HG03571 (cell line): ENCODE results near the gene ANKRD39.

Experiments
- ATAC-seq: cut with Tn5 transposase; IDR thresholded peaks from one replicate; pipeline ENCODE4 v1.9.1; 2021; ENCODE audit not compliant: unreplicated experiment

Gene ANKRD39

GRCh38 chr2:96888072-96889011 is 30.5 kb upstream of the ANKRD39 start:
- no peak for ATAC-seq

DNA sequence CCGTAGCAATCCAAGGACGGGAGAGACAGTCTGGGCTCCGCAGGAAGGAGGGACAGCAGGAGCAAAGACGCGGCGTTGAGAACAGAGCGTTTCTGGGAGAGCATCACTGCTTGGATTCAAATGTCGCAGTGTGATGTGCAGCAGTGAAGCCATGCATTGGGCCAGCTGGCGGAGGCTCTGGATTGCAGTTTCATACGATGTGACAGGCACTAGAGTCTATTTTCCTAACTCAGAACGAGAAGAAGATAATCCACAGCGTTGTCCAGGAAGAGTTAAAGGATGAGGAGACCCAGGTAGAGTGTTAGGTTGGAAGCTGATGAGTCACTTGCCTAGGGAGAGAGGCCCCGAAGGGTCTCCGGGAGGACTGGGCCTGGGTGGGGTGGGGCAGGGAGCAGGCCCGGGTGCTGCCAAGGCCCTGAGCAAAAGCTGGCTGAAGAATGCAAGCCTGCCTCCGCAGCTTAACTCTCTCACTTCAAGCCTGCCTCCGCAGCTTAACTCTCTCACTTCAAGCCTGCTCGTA is 29.7 kb upstream of the ANKRD39 start:
- no peak for ATAC-seq

DNA sequence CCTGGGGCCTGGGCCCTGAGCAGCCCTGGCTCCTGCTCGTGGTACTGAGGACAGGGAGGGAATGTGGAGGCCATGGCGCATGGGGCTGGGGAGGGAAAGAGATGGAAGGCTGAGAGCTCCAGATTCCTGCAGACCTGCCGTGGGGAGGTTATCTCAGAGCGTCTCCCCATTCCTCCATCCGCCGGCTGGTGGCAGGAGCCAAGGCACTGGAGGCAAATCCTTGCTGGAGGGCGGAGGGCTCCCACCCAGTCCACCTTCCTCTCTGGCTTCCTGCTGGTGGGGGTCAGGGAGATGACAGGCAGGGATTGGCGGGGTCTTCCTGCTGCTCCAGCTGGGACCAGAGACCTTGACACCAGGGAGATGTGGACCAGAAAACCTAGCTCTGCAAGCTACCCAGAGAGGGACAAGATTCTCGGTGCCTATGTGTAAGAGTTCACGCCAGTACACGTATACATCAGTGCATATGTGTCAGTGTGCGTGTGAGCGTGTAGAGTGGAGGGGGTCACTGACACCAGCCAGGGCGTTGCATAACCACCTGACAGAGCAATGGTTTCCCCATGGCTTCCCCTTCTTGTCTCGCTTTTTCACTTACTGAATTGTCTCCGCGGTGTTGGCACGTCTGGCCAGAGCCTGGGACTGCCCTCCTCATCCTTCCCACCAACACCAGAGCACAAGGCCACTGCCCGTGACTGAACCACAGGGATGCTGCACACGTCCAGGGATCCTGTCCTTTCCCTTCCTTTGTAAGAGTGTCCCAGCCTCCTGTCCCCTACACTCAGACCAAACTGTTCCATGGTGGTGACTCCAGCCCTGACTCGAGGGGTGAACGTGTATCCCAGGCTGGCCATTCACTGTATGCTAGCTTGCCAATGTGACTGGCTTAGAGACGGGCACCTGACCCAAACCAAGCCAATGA is 27.9 kb upstream of the ANKRD39 start:
- ATAC-seq: no peak

DNA sequence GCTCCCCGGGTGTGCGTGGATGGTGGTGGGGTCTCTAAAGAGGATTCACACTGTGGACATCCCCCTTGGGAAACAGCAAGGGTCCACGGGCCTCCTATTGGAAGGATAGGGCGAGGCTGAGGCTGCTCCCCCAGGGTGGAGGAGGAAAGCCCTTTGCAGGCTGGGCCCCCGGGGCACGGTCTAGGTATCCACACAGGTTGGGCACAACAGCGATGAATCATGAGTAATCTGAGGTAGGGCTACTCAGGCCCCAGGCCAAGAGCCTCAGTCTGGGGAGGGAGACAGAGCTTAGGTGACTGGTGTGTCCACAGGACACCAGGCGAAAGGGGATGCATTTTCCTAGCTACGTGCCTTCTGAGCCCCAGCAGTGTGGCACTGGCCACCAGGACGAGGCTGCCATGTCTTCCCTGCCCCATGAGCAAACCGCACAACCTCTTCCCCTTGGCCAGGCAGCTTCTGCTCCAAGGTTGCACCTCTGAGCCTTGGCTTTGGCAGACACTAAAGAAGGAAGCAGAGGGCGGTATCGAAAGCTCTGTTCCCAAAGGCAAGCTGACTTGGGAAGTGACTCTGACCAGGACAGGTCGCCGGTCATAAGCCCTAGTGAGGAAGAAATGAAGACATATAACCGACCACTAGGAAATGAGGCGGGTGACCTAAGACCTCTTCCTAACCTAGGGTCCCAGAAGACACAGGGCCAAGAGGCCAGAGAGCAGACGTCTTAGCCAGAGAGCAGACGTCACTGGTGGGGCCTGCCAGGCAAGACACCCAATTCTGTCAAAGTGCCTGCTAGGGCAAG is 26.7 kb upstream of the ANKRD39 start:
- ATAC-seq: no peak

DNA sequence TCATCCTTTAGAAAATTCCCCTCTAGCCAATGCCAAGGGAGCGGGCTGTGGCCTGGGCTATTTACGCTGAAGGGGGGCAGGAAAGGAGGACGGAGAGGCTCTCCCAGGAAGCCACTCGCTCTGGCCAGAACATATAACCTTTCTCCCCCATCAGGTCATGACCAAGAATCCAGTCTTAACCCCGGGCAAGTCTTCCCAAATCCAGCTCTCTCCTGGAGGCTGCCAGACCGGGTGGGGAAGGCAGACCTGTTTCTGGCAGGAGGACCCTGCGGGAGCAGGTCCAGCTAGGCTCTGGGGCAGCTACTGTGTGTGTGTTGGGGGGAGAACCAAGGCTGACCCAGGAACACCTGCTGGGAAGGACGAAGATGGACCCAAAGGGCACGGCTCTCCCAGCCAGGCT is 25.5 kb upstream of the ANKRD39 start:
- no peak for ATAC-seq

- ATAC-seq: no peak
These were observed 25.1 kb upstream of the ANKRD39 start for GRCh38 chr2:96882906-96883305.

DNA sequence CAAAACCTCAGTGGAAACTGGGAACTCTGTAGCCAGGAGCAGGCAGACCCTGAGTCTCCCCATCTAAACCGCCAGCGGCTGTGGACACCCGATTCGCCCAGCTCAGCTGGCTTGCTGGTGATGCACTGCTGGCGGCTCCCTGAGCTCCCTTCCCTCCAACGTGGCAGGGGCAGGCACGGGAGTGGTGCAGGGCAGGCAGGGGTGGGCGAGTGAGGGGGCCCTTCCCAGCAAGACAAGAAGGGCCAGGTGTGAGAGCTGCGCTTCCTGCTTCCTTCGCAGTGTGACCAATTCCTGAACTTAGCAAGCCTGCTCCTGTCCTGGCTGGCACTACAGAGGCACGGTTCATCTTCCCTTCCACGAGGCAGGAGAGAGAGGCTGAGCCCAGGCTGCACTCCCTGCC is 24.4 kb upstream of the ANKRD39 start:
- no peak for ATAC-seq

DNA sequence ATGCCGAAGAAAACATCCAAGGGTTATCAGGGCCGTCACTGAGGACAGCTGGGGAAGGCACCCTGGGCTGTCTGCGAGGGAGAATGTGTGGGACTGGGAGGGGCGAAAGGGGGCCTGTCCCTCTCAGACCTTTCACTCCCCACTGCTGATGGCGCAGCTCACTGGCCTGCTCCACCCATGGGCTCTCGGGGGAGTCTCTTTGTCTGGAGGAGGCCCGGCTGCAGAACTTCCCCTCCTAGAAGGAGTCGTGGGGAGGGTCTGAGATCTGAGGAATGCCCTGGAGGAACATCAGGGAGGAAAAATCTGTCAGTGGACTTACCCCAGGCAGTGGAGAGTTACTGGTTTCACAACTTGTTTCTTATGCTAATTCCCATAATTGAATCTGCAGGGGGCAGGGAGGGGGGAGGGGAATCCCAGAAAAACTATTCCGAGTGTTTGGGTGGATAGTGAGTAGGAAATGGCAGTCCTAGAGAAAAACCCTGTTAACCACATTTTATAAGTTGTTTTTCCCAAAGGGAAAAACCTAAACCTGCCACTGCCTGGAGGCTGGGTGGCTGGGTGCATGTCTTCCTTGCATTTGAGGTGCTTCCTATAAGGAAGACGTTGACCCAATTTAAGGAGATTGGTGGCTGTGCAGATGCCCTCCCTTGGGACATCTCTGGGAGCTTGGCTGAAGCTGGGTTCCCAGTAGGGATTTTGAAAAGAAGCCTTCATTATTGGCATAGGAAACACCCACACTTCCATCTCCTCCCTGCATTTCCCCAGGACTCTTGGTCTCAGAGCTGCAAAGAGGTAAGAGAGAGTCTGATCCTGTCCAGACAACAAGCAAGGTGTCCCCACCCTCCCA is 23.8 kb upstream of the ANKRD39 start:
- no peak for ATAC-seq

DNA sequence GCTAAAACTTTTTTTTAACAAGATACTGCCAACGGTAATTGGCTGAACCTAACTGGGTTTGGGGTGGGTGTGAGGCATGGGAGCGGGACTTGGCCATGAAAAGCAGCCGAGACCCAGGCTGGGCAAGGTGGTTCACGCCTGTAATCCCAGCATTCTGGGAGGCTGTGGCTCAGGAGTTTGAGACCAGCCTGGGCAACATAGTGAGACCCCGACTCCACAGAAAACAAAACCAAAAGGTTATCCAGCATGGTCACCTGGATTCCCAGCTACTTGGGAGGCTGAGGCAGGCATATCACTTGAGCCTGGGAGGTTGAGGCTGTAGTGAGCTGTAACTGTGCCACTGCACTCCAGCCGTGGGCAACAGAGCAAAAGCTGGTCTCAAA is 23.1 kb upstream of the ANKRD39 start:
- ATAC-seq: no peak

DNA sequence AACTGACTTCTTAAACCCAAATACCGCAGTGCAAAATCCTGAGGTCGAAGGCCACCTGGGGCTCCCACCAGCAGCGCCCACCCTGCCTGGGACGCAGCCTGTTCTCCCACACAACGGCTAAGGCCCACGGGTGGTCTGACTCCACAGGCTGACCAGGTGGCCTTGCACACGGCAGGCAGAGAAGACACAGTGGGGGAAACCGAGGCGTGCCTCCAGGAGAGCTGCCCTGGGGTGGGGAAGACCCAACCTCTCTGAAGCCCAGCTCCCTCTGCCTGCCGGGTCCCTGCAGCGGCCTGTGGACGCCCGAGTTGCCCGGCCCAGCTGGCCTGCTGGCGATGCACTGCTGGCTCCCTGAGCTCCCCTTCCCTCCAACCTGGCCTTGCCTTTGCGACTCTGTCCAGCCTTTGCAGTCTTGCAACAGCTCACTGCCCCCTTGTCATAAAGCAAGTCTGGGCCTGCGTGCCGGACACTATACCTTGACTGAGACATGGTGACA is 21.8 kb upstream of the ANKRD39 start:
- ATAC-seq: no peak

- no peak for ATAC-seq
These were observed 21.2 kb upstream of the ANKRD39 start for GRCh38 chr2:96878796-96879544.

GRCh38 chr2:96878171-96878570 is 20.4 kb upstream of the ANKRD39 start:
- ATAC-seq: no peak

- no peak for ATAC-seq
These were observed 19.8 kb upstream of the ANKRD39 start for GRCh38 chr2:96877631-96878092.

DNA sequence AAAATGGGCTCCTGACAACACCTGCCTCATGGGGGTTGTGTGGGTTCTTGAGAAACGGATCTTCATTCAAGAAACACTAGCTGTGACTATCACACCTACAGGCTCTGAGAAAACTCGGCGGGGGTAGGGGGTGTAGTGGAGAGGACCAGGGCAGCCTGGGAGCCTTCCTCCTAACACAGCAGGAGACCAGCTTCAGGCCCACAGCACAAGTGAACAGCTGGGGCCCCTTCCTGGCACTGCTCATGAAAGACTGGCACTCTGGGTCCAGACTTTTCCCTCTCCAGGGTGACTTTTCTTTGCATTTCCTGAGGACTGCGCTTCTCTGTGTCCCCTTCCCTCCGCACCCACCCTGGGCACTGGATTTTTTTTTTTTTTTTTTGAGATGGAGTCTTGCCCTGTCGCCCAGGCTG is 19.2 kb upstream of the ANKRD39 start:
- no peak for ATAC-seq

- ATAC-seq: no peak
These were observed 18.6 kb upstream of the ANKRD39 start for GRCh38 chr2:96876269-96877041.

DNA sequence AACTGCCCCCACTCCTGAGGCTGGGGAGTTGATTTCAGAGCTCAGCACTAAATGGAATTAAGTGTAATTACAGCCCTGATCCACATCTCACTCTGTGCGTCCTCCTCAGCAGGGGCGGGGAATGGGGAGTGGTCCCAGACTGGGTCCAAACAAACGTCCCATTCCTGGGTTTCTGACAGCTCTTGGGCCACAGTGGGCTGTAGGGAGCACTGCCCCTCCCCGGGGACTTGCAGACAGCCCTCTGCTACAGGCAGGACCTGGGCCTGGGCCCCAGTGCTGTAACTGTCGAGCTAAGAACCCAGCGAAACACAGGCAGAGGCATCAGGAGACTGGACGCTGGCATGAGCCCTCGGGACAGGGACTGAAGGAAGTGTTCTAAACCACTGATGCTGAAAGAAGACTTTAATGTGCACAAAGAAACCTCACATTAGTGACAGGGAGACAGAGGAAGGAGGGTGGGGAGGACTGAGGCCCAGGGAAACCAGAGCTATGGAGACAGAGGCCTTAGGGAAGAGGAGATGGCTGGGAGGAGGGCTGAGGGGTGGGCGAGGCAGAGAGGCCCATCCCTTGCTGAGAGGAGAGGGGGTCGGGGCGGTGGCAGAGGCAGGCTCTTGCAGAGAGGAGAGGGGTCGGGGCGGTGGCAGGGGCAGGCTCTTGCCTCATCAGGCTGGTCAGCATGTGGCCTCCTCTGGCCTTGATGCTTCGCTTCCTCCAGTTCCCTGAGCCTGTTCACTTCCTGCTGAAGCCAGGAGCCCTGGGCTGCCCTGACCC is 17.9 kb upstream of the ANKRD39 start:
- no peak for ATAC-seq

GRCh38 chr2:96874198-96874831 is 16.5 kb upstream of the ANKRD39 start:
- ATAC-seq: peak; percentile 41
